Endothelial cell of umbilical vein (primary cell): Measurements from ENCODE around the gene MYO9A. TPM values are rescaled to one million over a fixed set of nuclear protein-coding genes. Genes with fewer than 3 reads are reported as not detected.

ENCODE experiments used
- BruUV-seq: library from RNA; stranded (reverse); fragments of 400-500 nt; replicated peaks from 2 replicates; lab custom pipeline; 2021; lab: Mats Ljungman, UMichigan
- CTCF ChIA-PET: fragments of 300-600, 350-600 bp; sonication (Branson Sonifier 250); formaldehyde crosslinking; loops from one replicate; lab custom pipeline; 2021; ENCODE audit warnings: antibody characterized with exemption, inconsistent platforms; lab: Charles Lee
- POLR2A ChIA-PET: fragments of 300-600, 350-600 bp; sonication (Branson Sonifier 250); formaldehyde crosslinking; loops from one replicate; lab custom pipeline; 2021; ENCODE audit warnings: antibody characterized with exemption, inconsistent platforms; lab: Charles Lee
- DNase-seq: peaks from one replicate; pipeline ENCODE4 v3.0.0-alpha.2; 2011; ENCODE audit warnings: low read depth, low spot score
- FAIRE-seq: peaks from 2 replicates; lab custom pipeline; 2011; peaks lifted over from hg19 to GRCh38; lab: Jason Lieb, UNC
- H2AFZ ChIP-seq: 2 replicates; pipeline ENCODE4 v1.6.0; 2012; ENCODE audit warnings: low read depth, low read length, control low read depth, inconsistent platforms
- H3K27ac ChIP-seq: 2 replicates; pipeline ENCODE4 v1.5.1; 2011; ENCODE audit warnings: low read depth, mild to moderate bottlenecking, control low read depth, low read length, moderate library complexity; ENCODE audit not compliant: insufficient read depth
- H3K27me3 ChIP-seq, 2 experiments: 2 replicates each; pipeline versions ENCODE4 v1.6.0 to v1.6.1; 2011; ENCODE audit warnings: low read length in 2 of 2, mixed read lengths in 1 of 2; ENCODE audit not compliant: control insufficient read depth in 2 of 2, insufficient read depth in 2 of 2
- H3K36me3 ChIP-seq, 2 experiments: 2 replicates in 1 of 2; 3 replicates in 1 of 2; pipeline ENCODE4 v1.5.1; 2011; ENCODE audit warnings: low read length in 2 of 2, mild to moderate bottlenecking in 1 of 2, moderate library complexity in 1 of 2; ENCODE audit not compliant: control insufficient read depth in 2 of 2, insufficient read depth in 2 of 2; ENCODE audit errors: extremely low read depth in 1 of 2
- H3K4me1 ChIP-seq: 3 replicates; pipeline ENCODE4 v1.5.1; 2011; ENCODE audit warnings: mild to moderate bottlenecking, low read length; ENCODE audit not compliant: control insufficient read depth, insufficient read depth; ENCODE audit errors: extremely low read depth
- H3K4me2 ChIP-seq: 2 replicates; pipeline ENCODE4 v1.6.1; 2011; ENCODE audit warnings: low read length, control low read depth, mixed read lengths; ENCODE audit not compliant: insufficient read depth
- H3K4me3 ChIP-seq, 3 experiments: fragments of 200-600 bp in 1 of 3; sonication (generic), shearing (Covaris generic) in 1 of 3; replicated peaks in 1 of 3; 2 replicates each; pipeline ENCODE4 v1.5.1; 2011 to 2016; ENCODE audit warnings: control low read depth in 3 of 3, low read length in 3 of 3, mild to moderate bottlenecking in 2 of 3, inconsistent platforms in 1 of 3, low read depth in 1 of 3, moderate library complexity in 1 of 3; ENCODE audit not compliant: insufficient read depth in 1 of 3
- H3K79me2 ChIP-seq: 2 replicates; pipeline ENCODE4 v1.6.0; 2012; ENCODE audit warnings: low read length, inconsistent platforms; ENCODE audit not compliant: control insufficient read depth, insufficient read depth
- H3K9ac ChIP-seq: replicated peaks from 2 replicates; pipeline ENCODE3; 2011; ENCODE audit warnings: low read length, control low read depth; ENCODE audit not compliant: insufficient read depth; ENCODE audit errors: extremely low read depth
- H3K9me1 ChIP-seq: replicated peaks from 3 replicates; pipeline ENCODE4 v1.6.0; 2011; ENCODE audit warnings: mild to moderate bottlenecking, low read length; ENCODE audit not compliant: control insufficient read depth, insufficient read depth; ENCODE audit errors: extremely low read depth
- H3K9me3 ChIP-seq: replicated peaks from 2 replicates; pipeline ENCODE4 v1.5.1; 2012; ENCODE audit warnings: low read length, inconsistent platforms; ENCODE audit not compliant: control insufficient read depth, insufficient read depth
- H4K20me1 ChIP-seq: replicated peaks from 2 replicates; pipeline ENCODE3; 2011; ENCODE audit warnings: mild to moderate bottlenecking, low read length; ENCODE audit not compliant: control insufficient read depth, insufficient read depth; ENCODE audit errors: extremely low read depth
- CTCF ChIP-seq, 2 donors: IDR thresholded peaks; 1 replicate in 1 of 2; 2 replicates in 1 of 2; pipeline ENCODE4 v1.5.1; 2011; ENCODE audit warnings: low read length in 2 of 2, mild to moderate bottlenecking in 2 of 2, moderate library complexity in 2 of 2, control low read depth in 1 of 2, inconsistent platforms in 1 of 2, low read depth in 1 of 2; ENCODE audit not compliant: insufficient read depth in 1 of 2; ENCODE audit errors: extremely low read depth in 1 of 2
- EZH2 ChIP-seq: IDR thresholded peaks from 2 replicates; pipeline ENCODE4 v1.6.1; 2012; ENCODE audit warnings: borderline replicate concordance, low read depth, mild to moderate bottlenecking, moderate library complexity, low read length, inconsistent platforms; ENCODE audit not compliant: severe bottlenecking
- FOS ChIP-seq: IDR thresholded peaks from 2 replicates; pipeline ENCODE4 v1.6.1; 2011; ENCODE audit warnings: mild to moderate bottlenecking, low read length, moderate library complexity, borderline replicate concordance; ENCODE audit not compliant: insufficient read depth
- GATA2 ChIP-seq: IDR thresholded peaks from 2 replicates; pipeline ENCODE4 v1.7.0; 2011; ENCODE audit warnings: low read depth, mild to moderate bottlenecking, moderate library complexity, mixed read lengths, low read length; ENCODE audit not compliant: insufficient read length, insufficient read depth
- JUN ChIP-seq: IDR thresholded peaks from 2 replicates; pipeline ENCODE4 v1.6.1; 2011; ENCODE audit warnings: borderline replicate concordance, low read depth; ENCODE audit not compliant: insufficient read length, insufficient read depth
- MAX ChIP-seq: IDR thresholded peaks from 2 replicates; pipeline ENCODE4 v1.6.1; 2011; ENCODE audit not compliant: insufficient read depth, insufficient read length
- MYC ChIP-seq: IDR thresholded peaks from one replicate; pipeline ENCODE4 v1.6.1; 2011; ENCODE audit warnings: mild to moderate bottlenecking, low read depth, low read length
- POLR2A ChIP-seq: IDR thresholded peaks from 2 replicates; pipeline ENCODE4 v1.6.1; 2012; ENCODE audit warnings: low read depth, mild to moderate bottlenecking, control low read depth, low read length
- POLR2AphosphoS5 ChIP-seq: IDR thresholded peaks from 2 replicates; pipeline ENCODE4 v1.6.1; 2012; ENCODE audit warnings: low read depth, mild to moderate bottlenecking, control low read depth, low read length, moderate library complexity; ENCODE audit not compliant: insufficient read depth
- dilution Hi-C: fragments of 300-500 bp; cut with MboI; formaldehyde crosslinking; loops from one replicate; pipeline ENCODE4 v1.15.0; 2019; ENCODE audit warnings: low sequenced_read_pairs; ENCODE audit not compliant: extremely low pct_ligation_motif_present
- intact Hi-C: fragments of 100-400 bp; cut with micrococcal nuclease; formaldehyde crosslinking; loops from one replicate; pipeline ENCODE4 v1.10.0; 2022
- polyA plus RNA-seq, 4 experiments: library from polyadenylated mRNA; depleted of rRNA in 3 of 4; stranded (reverse) in 3 of 4; unstranded in 1 of 4; fragments of >200 nt; gene quantifications; 2 replicates each; pipeline versions ENCODE4 v1.2.1 to v1.2.3, GENCODE V29; 2011 to 2012; ENCODE audit warnings: missing spikeins in 1 of 4
- total RNA-seq: library from RNA; stranded (reverse); gene quantifications from 2 replicates; pipeline ENCODE4 v1.2.3, GENCODE V29; 2021

Gene MYO9A
- total and polyA plus RNA-seq, 2 donors (not counting 3 experiments of a cell fraction or from before 2014, with no cell fraction given) = 6.4 to 30.3 TPM

- Histone ChIP-seq H3K9ac (no peak overlapping the region), H3K27me3 (no peaks in the 10 kb centered on the region), H3K9me1 (no peaks in the 10 kb centered on the region), H3K4me3 (no peak overlapping the region), H3K9me3 (no peaks in the 10 kb centered on the region), H3K4me1 (no peaks in the 10 kb centered on the region), H3K36me3 (no peaks in the 10 kb centered on the region), H3K4me2 (no peak overlapping the region), H4K20me1 (no peaks in the 10 kb centered on the region), H3K79me2 (no peaks in the 10 kb centered on the region), H2AFZ (no peak overlapping the region), H3K27ac (no peak overlapping the region)
- POLR2A ChIA-PET = no interaction called here
- intact Hi-C loops = no loop called here
- no peak for FAIRE-seq
- DNase-seq = no peak
- dilution Hi-C loops = no loop called here
- TF ChIP-seq FOS = no peak
- TF ChIP-seq GATA2 = no peak
- no peak for TF ChIP-seq MYC
- no peak for TF ChIP-seq JUN
- no peak for TF ChIP-seq POLR2AphosphoS5
- no peak for TF ChIP-seq POLR2A
- TF ChIP-seq MAX = no peak
- no peak for TF ChIP-seq EZH2
- TF ChIP-seq CTCF (IDR thresholded peaks at IDR 0.05; ENCODE audit: extremely low read depth in 1 of 2, insufficient read depth in 1 of 2, low read depth in 1 of 2, low read length in 2 of 2) = no peak
- CTCF ChIA-PET = interaction anchor here (0.7 to 1.3 kb wide), 6 partner anchors 14 to 65 kb away, joined by 3 to 4 read pairs (median 3); no protein-coding TSS in a partner anchor
- BruUV-seq = no TSS peak
These were observed 25.9 kb downstream of the MYO9A start for GRCh38 chr15:72092006-72092405.
